ENCODE measurements around the gene AMBP. TPM values are rescaled to one million over a fixed set of nuclear protein-coding genes. Genes with fewer than 3 reads are reported as not detected.

Gene AMBP
- total RNA-seq, 1 experiment from 2014 or later: 0.22 TPM

- TF ChIP-seq CTCF (conservative IDR thresholded peaks at IDR 0.05; ENCODE audit: low read depth, low read length): no peak
- no peak for TF ChIP-seq EZH2phosphoT487 (IDR thresholded peaks at IDR 0.05; ENCODE audit: borderline replicate concordance, low read length)
- no peak for TF ChIP-seq EZH2 (IDR thresholded peaks at IDR 0.05; ENCODE audit: low read length, unreplicated experiment)
- POLR2A ChIA-PET (ENCODE audit: unreplicated experiment): no interaction called here
Observed at GRCh38 chr9:114051706-114052105, 26.4 kb downstream of the AMBP start.

GRCh38 chr9:114051281-114051680, 26.8 kb downstream of the AMBP start:
- CTCF ChIA-PET: no interaction called here
- intact Hi-C loops (cut with micrococcal nuclease): no loop called here

More at GRCh38 chr9:114051706-114052105, 26.4 kb downstream of the AMBP start:
- BruUV-seq (replicated peaks): no TSS peak
- H3K9me2 ChIP-seq (replicated peaks; ENCODE audit: low read length): no peaks in the 10 kb centered on the region
- H3K79me2 ChIP-seq (ENCODE audit: low read length): no peaks in the 10 kb centered on the region
- no peak overlapping the region for H2AFZ ChIP-seq (ENCODE audit: low read length)
- DNase-seq (no peak), ATAC-seq (no peak)
- peaks cover 6% of the 10 kb centered on the region; the same call in 1 of the 2 replicates for H3K4me1 ChIP-seq (ENCODE audit: insufficient read depth, low read length)
- H3K4me2 ChIP-seq (ENCODE audit: low read length): no peak overlapping the region
- H3F3A ChIP-seq (ENCODE audit: low read length, unreplicated experiment): no peaks in the 10 kb centered on the region
- H3K4me3 ChIP-seq (ENCODE audit: low read length): no peak overlapping the region
- H4K20me1 ChIP-seq (ENCODE audit: low read length): no peaks in the 10 kb centered on the region
- intact Hi-C loops (cut with micrococcal nuclease): no loop called here
- no peak overlapping the region for H3K9ac ChIP-seq (ENCODE audit: low read length)
- no peaks in the 10 kb centered on the region for H3K9me3 ChIP-seq (ENCODE audit: low read length)
- H3K27ac ChIP-seq (ENCODE audit: low read length): no peak overlapping the region
- CTCF ChIA-PET: no interaction called here
- H3K27me3 ChIP-seq (ENCODE audit: low read length): no peaks in the 10 kb centered on the region
- no peaks in the 10 kb centered on the region; the same call in 1 of the 2 replicates for H3K36me3 ChIP-seq (ENCODE audit: low read depth, low read length)

More at GRCh38 chr9:114051281-114051680, 26.8 kb downstream of the AMBP start:
- no peaks in the 10 kb centered on the region for H3K79me2 ChIP-seq (ENCODE audit: low read length)
- no peaks in the 10 kb centered on the region for H3F3A ChIP-seq (ENCODE audit: low read length, unreplicated experiment)
- no peak overlapping the region for H3K9ac ChIP-seq (ENCODE audit: low read length)
- no peaks in the 10 kb centered on the region for H3K9me3 ChIP-seq (ENCODE audit: low read length)
- H3K4me3 ChIP-seq (ENCODE audit: low read length): no peak overlapping the region
- H3K36me3 ChIP-seq (ENCODE audit: low read depth, low read length): no peaks in the 10 kb centered on the region; the same call in 1 of the 2 replicates
- ATAC-seq (no peak), DNase-seq (no peak)
- no peak for TF ChIP-seq EZH2 (IDR thresholded peaks at IDR 0.05; ENCODE audit: low read length, unreplicated experiment)
- TF ChIP-seq CTCF (conservative IDR thresholded peaks at IDR 0.05; ENCODE audit: low read depth, low read length): no peak
- no peak for TF ChIP-seq EZH2phosphoT487 (IDR thresholded peaks at IDR 0.05; ENCODE audit: borderline replicate concordance, low read length)
- no peaks in the 10 kb centered on the region for H3K27me3 ChIP-seq (ENCODE audit: low read length)
- no peaks in the 10 kb centered on the region for H3K9me2 ChIP-seq (replicated peaks; ENCODE audit: low read length)
- H3K4me2 ChIP-seq (ENCODE audit: low read length): no peak overlapping the region
- no peak overlapping the region for H2AFZ ChIP-seq (ENCODE audit: low read length)
- BruUV-seq (replicated peaks): no TSS peak
- H3K4me1 ChIP-seq (ENCODE audit: insufficient read depth, low read length): peaks cover 10% of the 10 kb centered on the region; the same call in 1 of the 2 replicates
- H4K20me1 ChIP-seq (ENCODE audit: low read length): no peaks in the 10 kb centered on the region
- POLR2A ChIA-PET (ENCODE audit: unreplicated experiment): no interaction called here
- no peak overlapping the region for H3K27ac ChIP-seq (ENCODE audit: low read length)

Measured in PC-3 (cell line).